HL-60/S4 (cell line): ENCODE results near the gene MAT2B.

Experiments used
- in situ Hi-C: fragments of 300-500 bp; cut with MboI; formaldehyde crosslinking; loops from 2 replicates; pipeline ENCODE4 v1.14.3; 2022; ENCODE audit warnings: low sequenced_read_pairs

MAT2B gene

DNA sequence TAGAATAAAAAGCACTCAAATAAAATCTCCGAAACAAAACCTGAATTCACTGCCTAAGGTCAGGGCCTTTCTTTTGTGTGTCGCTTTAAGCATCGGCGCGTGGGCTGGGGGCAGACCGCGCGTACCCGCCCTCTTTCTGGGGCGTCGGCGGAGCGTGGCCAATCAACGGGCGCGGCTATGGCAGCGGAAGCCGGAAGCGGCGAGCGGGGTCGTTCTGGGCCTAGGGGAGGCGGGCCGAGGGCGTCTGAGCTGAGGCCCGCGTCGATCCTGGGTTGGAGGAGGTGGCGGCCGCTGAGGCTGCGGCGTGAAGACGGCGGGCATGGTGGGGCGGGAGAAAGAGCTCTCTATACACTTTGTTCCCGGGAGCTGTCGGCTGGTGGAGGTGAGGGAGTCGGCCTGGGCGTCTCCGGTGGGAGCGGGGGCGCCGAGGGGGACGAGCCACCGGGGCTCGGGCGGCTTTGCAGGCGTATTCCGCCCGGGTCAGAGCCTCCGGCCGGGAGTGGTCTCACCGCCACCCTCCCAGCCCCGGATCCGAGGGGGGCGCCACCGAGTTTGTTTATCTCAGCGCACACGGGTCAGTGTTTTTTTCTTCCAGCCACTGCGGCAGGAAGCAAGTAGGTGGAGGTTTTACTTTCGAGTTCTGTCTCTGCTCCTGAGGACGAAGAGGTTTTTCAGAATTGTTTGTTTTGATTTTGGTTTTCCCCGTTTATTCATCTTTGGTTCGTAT, at the start of gene MAT2B:
TSS of gene MAT2B (plus strand) at position 252 of the 727 bp plus-strand sequence. CDS start at position 320, 68 bp downstream.
- in situ Hi-C loops = no loop called here

DNA sequence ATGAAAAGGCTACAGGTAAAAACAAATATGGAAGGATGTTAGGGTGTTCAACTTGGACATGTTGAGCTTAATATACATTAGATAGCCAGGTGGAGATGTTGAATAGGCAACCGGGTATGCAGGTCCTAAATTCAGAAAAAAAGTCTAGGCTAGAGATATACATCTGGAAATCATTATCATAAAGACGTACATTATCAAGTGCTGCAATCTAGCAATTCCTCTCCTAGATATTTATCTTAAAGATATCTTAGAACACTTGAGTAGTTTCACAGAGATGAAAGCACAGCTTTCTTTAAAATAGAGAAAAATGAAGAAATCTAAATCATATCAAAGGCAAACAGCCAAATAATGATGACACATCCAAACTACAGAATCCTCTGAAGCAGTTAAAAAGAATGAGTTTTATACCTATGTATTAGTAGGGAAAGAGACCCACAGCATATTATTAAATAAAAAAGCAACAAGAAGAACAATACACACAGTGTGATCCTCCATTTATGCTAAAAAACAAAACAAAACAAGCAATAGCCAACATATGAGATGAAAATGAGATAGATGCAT, 49.3 kb upstream of the MAT2B start:
- in situ Hi-C loops = no loop called here

- in situ Hi-C loops = no loop called here
Observed at GRCh38 chr5:163456840-163457239, 48.6 kb upstream of the MAT2B start.

GRCh38 chr5:163458778-163459385, 46.5 kb upstream of the MAT2B start:
- in situ Hi-C loops = no loop called here

- in situ Hi-C loops = no loop called here
Observed at GRCh38 chr5:163459462-163459818, 46.0 kb upstream of the MAT2B start.

DNA sequence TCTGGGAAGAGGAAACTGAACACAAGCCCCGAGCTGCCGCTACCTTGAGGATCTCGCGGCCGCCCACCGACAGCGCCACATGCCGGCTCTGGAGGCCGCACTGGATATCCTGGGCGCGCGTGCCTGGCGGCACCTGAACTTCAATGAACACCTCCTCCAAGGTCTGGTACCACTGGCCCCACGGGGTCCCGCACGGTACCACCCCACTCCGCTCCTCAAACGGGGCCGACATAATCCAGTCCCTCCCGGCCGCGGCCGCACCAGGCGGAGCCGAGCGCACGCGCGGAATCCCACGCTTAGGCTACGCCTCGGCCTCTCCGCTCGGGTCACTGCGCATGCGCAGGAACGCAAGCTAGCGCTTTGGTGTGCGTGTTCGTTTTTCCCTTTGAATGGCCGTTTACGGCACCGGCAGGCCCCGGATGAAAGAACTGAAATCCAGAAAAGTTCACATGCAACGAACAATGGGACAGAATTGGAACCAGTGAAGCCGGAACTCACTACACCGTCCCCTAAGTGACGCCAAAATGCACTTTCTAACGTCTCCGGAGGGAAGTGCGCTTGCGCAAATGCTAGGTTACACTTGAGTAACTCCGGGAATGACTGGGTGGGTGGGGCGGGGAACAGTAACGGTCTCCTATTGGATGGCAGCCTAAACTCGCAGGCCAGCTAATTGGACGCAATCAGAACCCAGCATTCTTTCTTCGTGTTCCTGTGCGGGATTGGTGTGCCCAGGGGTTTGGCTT, 45.4 kb upstream of the MAT2B start, which contains the start of gene NUDCD2:
TSS of gene NUDCD2 (minus strand) at position 284 of the 743 bp plus-strand sequence. CDS start at position 232, 52 bp downstream.
- in situ Hi-C loops = no loop called here

GRCh38 chr5:163460562-163461171, 44.8 kb upstream of the MAT2B start, which contains the start of gene HMMR:
Gene HMMR, plus strand, starts transcription at chr5:163460632. Its CDS starts 61 bp downstream, at chr5:163460693.
- in situ Hi-C loops = no loop called here

- in situ Hi-C loops = no loop called here
Observed at GRCh38 chr5:163463063-163463435, 42.4 kb upstream of the MAT2B start.

DNA sequence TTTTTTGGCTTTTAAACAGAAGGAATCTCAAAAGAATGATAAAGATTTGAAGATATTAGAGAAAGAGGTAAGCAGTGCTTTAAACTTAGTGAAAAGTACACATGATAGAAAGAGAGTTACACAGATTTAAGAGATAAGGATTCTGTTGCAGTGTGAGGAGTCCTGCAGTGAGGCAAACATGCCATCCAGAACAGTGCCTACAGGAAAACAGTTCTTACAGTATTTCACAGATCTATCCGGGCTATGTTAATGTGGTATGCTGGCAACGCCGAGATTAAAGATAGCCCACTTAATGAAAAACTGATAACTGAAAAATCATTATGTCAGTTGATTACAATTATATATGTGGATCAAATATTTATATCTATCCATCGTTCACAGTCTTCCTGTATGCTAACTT, 37.7 kb upstream of the MAT2B start:
- in situ Hi-C loops = no loop called here

DNA sequence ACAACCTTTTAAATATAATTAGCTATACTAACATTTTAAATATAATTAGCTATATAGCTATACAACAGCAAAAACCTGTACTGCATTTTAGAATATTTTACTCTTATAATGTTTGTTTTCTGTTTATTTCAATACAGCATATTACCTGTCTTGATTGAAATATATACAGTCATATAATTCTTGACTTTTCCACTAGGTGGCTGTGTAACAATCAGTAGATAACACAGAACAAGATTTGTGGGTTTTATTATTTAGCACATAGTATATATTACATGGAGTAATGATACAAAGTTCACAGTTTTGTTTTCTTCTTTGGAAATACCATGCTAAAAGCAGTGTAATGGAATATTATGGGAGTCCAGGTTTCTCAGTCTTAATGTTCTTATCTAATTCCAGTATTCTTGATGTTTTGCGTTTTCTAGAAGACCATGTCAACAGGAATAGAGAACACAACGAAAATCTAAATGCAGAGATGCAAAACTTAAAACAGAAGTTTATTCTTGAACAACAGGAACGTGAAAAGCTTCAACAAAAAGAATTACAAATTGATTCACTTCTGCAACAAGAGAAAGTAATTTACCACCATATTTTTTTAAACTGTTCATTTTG, 31.7 kb upstream of the MAT2B start:
- in situ Hi-C loops = no loop called here

DNA sequence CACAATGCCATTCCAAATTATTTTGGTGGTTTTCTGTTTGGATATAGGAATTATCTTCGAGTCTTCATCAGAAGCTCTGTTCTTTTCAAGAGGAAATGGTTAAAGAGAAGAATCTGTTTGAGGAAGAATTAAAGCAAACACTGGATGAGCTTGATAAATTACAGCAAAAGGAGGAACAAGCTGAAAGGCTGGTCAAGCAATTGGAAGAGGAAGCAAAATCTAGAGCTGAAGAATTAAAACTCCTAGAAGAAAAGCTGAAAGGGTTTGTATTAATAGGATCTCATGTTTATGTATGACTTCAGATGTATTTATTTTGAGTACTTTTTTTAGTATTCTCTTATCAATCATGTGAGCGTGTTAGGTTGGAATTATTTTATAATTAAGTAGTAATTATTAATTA, 30.0 kb upstream of the MAT2B start:
- in situ Hi-C loops = no loop called here

- in situ Hi-C loops = no loop called here
Observed at GRCh38 chr5:163478126-163478981, 27.1 kb upstream of the MAT2B start.

DNA sequence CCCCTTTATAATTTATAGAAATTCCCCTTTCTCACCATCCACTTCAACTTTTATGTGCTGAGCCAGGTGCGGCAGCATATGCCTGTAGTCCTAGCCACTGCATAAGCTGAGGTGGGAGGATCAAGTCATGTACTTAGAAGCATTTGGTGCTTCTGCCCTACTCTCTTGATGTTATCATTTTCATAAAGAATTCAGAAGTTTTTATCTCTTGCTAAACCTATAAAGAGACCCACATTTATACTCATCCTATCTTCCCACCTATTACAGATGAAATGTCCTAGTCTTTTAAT, 26.5 kb upstream of the MAT2B start:
- in situ Hi-C loops = no loop called here

- in situ Hi-C loops = no loop called here
Observed at GRCh38 chr5:163489055-163489744, 16.2 kb upstream of the MAT2B start.

DNA sequence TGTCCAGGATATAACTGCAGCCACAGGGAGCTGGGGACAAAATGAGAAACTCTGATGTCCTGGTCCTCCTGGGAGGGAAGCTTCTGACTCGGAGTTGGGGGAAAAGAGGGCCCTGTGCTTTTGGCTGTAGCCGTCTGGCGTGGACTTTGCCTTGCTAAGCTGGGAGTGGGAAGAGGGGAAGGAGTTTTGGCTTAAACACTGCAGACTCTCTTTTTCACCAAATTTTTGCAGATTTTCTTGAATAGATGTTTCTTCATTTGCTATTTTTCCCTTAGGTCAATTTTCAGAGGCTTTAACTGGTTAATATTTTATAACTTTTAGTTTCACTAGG, 15.7 kb upstream of the MAT2B start:
- in situ Hi-C loops = no loop called here

- in situ Hi-C loops = no loop called here
Observed at GRCh38 chr5:163496286-163496685, 9.1 kb upstream of the MAT2B start.

GRCh38 chr5:163497315-163497714, 8.1 kb upstream of the MAT2B start:
- in situ Hi-C loops = no loop called here

DNA sequence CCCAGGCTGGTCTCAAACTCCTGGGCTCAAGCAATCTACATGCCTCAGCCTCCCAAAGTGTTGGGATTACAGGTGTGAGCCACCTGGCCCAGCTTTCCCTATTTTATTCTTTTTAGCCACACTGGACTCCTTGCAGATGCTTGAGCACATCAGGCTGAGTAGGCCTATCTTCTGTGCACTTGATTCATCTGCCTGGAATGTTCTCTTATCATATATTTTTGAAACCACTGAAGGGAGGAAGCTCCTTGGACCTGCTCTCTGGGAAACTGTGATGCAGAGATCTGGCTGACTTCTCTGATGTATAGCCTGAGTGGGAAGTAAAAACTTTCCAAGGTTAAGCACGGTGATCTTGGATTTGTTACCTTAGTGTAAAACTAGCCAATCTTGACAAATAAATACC, 6.5 kb upstream of the MAT2B start:
- in situ Hi-C loops = no loop called here

GRCh38 chr5:163502521-163502920, 2.9 kb upstream of the MAT2B start:
- in situ Hi-C loops = no loop called here
